Keratinocyte (primary cell): ENCODE results near the gene HMSD.

Source experiments
- EZH2 ChIP-seq: IDR thresholded peaks from one replicate; pipeline ENCODE4 v1.6.1; 2012; ENCODE audit warnings: inconsistent platforms, mild to moderate bottlenecking, low read length, moderate library complexity
- TF ChIP-seq, protein P1 (sequence below), 3 experiments: IDR thresholded peaks in 1 of 3; conservative IDR thresholded peaks in 1 of 3; optimal IDR thresholded peaks in 1 of 3; 2 replicates in 2 of 3; 3 replicates in 1 of 3; pipeline versions ENCODE3 to v1.5.1; 2011; ENCODE audit warnings: low read length in 3 of 3, mild to moderate bottlenecking in 3 of 3, moderate library complexity in 2 of 3, control low read depth in 1 of 3, inconsistent platforms in 1 of 3; ENCODE audit not compliant: insufficient read depth in 2 of 3; ENCODE audit errors: extremely low read depth in 1 of 3

DNA sequence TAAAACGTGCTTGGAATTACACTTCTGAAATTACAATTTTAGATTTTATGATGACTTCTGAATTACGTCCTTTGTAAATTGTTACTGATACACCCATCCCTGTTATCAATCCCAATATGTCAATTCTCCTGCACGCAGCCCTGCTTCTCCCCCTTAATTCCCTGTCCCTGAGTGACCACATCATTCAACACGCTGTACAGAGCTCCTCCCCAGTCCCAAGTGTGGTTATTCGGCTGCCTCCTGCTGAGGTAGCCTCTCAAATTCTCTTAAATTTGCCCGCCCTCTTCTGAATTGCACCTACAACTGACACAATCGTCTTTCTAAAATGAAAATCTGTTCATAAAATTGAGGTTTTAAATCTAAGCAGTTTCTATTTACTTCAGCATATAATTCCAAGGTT lies 30.9 kb downstream of the HMSD start:
- TF ChIP-seq, protein P1, sequence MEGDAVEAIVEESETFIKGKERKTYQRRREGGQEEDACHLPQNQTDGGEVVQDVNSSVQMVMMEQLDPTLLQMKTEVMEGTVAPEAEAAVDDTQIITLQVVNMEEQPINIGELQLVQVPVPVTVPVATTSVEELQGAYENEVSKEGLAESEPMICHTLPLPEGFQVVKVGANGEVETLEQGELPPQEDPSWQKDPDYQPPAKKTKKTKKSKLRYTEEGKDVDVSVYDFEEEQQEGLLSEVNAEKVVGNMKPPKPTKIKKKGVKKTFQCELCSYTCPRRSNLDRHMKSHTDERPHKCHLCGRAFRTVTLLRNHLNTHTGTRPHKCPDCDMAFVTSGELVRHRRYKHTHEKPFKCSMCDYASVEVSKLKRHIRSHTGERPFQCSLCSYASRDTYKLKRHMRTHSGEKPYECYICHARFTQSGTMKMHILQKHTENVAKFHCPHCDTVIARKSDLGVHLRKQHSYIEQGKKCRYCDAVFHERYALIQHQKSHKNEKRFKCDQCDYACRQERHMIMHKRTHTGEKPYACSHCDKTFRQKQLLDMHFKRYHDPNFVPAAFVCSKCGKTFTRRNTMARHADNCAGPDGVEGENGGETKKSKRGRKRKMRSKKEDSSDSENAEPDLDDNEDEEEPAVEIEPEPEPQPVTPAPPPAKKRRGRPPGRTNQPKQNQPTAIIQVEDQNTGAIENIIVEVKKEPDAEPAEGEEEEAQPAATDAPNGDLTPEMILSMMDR (optimal IDR thresholded peaks at IDR 0.05 in 1 of 3, IDR thresholded peaks at IDR 0.05 in 1 of 3, conservative IDR thresholded peaks at IDR 0.05 in 1 of 3; ENCODE audit: extremely low read depth in 1 of 3, insufficient read depth in 2 of 3, low read length in 3 of 3) = no peak
- no peak for TF ChIP-seq EZH2
